GM12872 (cell line): Measurements from ENCODE around the gene RIGI.

ENCODE experiments used
- CTCF ChIP-seq: IDR thresholded peaks from 3 replicates; pipeline ENCODE4 v1.5.1; 2011; ENCODE audit warnings: low read depth, mild to moderate bottlenecking, low read length, moderate library complexity; ENCODE audit not compliant: insufficient read depth

RIGI gene

DNA sequence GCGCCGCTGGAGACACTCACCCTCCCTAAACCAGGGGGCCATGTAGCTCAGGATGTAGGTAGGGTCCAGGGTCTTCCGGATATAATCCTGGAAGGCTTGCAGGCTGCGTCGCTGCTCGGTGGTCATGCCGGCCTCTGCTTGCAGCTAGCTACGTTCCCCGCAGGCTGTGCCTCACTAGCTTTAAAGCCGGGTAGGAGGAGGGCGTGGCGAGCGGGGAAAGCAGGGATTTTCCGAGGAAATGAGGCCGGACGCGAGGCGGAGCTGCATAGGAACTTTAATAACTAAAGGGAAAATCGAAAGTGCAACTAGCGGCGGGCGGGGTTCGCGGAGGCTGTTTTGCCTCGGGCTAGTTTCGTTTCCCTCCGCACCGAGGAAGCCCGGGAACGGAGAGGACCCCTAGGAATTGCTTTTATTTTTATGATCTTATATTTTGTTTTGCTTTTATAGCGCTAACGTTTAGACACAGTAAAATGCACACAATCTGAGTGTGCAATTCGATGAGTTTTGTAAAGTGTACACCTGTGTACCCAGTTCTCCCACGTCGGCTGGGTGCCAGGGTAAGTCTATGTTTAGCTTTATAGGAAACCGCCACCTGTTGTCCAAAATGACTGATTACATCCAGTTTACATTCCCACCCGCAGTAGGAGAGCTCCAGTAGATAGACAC lies at the start of gene RIGI:
Gene RIGI, minus strand, starts transcription at position 156 of the 666 bp plus-strand sequence. Its CDS starts 30 bp downstream, at position 126.
- peak; percentile 41 for TF ChIP-seq CTCF

DNA sequence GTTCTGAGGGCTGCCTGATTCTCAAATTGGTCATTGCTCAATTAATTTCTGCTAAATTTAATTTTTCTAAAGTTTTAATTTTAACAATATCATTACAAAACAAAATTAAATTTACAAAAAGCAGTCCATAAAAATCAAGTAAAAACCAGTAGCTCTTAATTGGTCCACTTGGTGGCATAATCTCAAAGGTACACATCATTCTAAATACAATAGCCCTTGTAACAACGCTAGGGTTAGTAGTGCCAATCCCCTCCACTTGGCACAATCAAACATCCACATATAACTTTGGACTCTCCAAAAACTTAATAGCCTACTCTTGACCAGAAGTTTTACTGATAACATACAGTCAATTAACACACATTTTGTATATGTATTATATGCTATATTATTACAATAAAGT lies 48.9 kb upstream of the RIGI start:
- no peak for TF ChIP-seq CTCF

GRCh38 chr9:32573821-32574220 lies 47.8 kb upstream of the RIGI start:
- TF ChIP-seq CTCF, result no peak

GRCh38 chr9:32572900-32573523 lies 47.0 kb upstream of the RIGI start, which contains the start of gene NDUFB6:
NDUFB6 (minus strand) TSS chr9:32573159; CDS start chr9:32573060, 99 bp downstream.
- no peak for TF ChIP-seq CTCF

DNA sequence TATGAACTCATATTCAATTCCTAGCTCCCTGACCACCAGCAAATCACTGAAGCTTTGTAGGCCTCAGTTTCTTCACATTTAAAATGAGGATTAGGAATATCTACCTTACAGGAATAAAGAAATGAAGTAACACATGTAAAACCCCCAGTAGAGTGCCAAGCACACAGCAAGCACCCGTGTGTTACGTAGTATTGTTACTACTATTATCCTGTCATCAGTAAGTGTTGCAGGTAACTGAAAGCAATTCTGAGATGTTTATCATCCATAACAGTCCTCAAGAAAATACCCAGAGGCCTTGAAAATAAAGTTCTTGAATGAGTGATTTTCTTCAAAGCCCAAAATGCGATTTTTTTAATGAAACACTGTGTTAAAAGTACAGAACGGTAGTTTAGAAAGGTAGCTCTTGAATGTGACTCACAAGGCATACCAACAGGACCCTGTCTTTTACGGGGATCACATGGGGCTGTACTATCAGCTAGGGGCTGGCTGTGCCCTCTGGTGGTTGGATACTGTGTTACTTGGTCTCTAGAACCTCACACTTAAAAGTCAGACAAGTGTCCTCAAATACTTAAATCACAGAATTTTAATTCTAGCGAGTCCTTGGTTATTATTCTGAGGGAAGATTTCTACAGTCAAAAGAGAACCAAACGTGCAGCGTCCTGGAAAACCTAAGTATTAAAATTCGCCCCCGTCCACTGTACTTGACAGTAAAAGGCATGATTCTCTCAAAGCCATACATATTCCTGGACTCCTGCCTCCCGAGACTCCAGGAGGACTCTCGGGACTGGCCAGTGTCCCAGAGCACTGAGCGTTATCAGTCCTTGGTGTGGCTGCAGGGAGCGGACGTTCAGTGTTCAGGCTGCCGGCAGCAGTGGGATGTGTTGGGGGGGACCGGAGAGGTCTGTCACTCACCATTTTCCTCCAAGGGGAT lies 46.2 kb upstream of the RIGI start:
- peak; percentile 83 for TF ChIP-seq CTCF

DNA sequence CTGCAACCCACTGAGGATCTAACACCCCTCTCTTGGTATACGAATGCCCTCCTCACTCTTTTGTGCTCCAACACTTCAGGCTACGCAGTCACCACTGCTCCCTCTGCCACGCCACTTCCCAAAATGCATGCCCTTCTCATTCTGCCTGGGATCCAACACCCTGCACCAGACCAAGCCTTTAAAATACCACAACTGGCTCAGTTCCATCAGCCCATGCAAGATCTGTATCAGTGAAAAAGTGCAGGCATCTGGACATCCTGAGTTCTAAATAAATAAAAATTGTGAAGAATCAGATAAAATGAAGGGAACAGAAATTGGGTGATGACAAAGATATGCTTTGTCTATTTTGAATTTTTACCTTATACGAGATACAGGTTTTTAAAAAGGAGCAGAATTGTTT lies 44.3 kb upstream of the RIGI start:
- no peak for TF ChIP-seq CTCF

- TF ChIP-seq CTCF, result no peak
Measured at GRCh38 chr9:32566770-32567169, 40.8 kb upstream of the RIGI start.
